Fibroblast of lung (primary cell): ENCODE data around the gene SLC16A4.

Experiments used
- EZH2 ChIP-seq: IDR thresholded peaks from 2 replicates; pipeline ENCODE4 v1.5.1; 2012; ENCODE audit warnings: low read length, control low read depth, mild to moderate bottlenecking; ENCODE audit errors: missing control alignments
- TF ChIP-seq, protein P1 (sequence below), 2 donors: IDR thresholded peaks in 1 of 2; conservative IDR thresholded peaks in 1 of 2; 1 replicate in 1 of 2; 2 replicates in 1 of 2; pipeline ENCODE4 v1.5.1; 2011 to 2012; ENCODE audit warnings: low read length in 2 of 2, control low read depth in 1 of 2, inconsistent platforms in 1 of 2, low read depth in 1 of 2, mild to moderate bottlenecking in 1 of 2

- TF ChIP-seq, protein P1, sequence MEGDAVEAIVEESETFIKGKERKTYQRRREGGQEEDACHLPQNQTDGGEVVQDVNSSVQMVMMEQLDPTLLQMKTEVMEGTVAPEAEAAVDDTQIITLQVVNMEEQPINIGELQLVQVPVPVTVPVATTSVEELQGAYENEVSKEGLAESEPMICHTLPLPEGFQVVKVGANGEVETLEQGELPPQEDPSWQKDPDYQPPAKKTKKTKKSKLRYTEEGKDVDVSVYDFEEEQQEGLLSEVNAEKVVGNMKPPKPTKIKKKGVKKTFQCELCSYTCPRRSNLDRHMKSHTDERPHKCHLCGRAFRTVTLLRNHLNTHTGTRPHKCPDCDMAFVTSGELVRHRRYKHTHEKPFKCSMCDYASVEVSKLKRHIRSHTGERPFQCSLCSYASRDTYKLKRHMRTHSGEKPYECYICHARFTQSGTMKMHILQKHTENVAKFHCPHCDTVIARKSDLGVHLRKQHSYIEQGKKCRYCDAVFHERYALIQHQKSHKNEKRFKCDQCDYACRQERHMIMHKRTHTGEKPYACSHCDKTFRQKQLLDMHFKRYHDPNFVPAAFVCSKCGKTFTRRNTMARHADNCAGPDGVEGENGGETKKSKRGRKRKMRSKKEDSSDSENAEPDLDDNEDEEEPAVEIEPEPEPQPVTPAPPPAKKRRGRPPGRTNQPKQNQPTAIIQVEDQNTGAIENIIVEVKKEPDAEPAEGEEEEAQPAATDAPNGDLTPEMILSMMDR (conservative IDR thresholded peaks at IDR 0.05 in 1 of 2, IDR thresholded peaks at IDR 0.05 in 1 of 2; ENCODE audit: low read depth in 1 of 2, low read length in 2 of 2), result peak; percentile 48 to 53
- TF ChIP-seq EZH2, result no peak
These were observed 51.2 kb downstream of the SLC16A4 start for GRCh38 chr1:110339407-110340206.
